Vagina (tissue), 2 donors: ENCODE measurements around the gene CCDC82. TPM values are rescaled to one million over a fixed set of nuclear protein-coding genes. Genes with fewer than 3 reads are reported as not detected.
"Not testable (repeated sequence)": the region's sequence is repeated elsewhere in the genome, so short reads cannot be mapped to it uniquely, and the experiment has no call there.

ENCODE experiments used
- DNase-seq, 2 donors: peaks; one replicate each; pipeline ENCODE4 v3.0.0-alpha.2; 2017; ENCODE audit errors: extremely low spot score in 2 of 2
- H3K27ac ChIP-seq: fragments of 200-600 bp; sonication (generic); one replicate; pipeline ENCODE4 v1.5.1; 2019
- H3K27me3 ChIP-seq: fragments of 200-600 bp; sonication (generic); one replicate; pipeline ENCODE4 v1.5.1; 2019
- H3K36me3 ChIP-seq, 2 donors: fragments of 200-600 bp; sonication (generic); one replicate each; pipeline ENCODE4 v1.5.1; 2017 to 2019
- H3K4me1 ChIP-seq: fragments of 200-600 bp; sonication (generic); one replicate; pipeline ENCODE4 v1.5.1; 2019
- H3K4me3 ChIP-seq, 2 donors: fragments of 200-600 bp; sonication (generic); 1 replicate in 1 of 2; 2 replicates in 1 of 2; pipeline ENCODE4 v1.5.1; 2016 to 2019
- H3K9me3 ChIP-seq: fragments of 200-600 bp; sonication (generic); one replicate; pipeline ENCODE4 v1.5.1; 2019
- POLR2A ChIP-seq, 2 donors: fragments of 450-650 bp; IDR thresholded peaks; one replicate each; pipeline ENCODE4 v1.6.1; 2017; ENCODE audit warnings: antibody characterized with exemption in 2 of 2, mild to moderate bottlenecking in 2 of 2, moderate library complexity in 2 of 2
- POLR2AphosphoS5 ChIP-seq, 2 donors: sonication (generic); formaldehyde crosslinking; IDR thresholded peaks; one replicate each; pipeline ENCODE4 v1.9.0; 2017; ENCODE audit warnings: antibody characterized with exemption in 2 of 2, mild to moderate bottlenecking in 2 of 2, low read depth in 1 of 2; ENCODE audit not compliant: insufficient read depth in 1 of 2
- intact Hi-C: fragments of 100-400 bp; cut with DNase I; formaldehyde crosslinking; loops from one replicate; pipeline ENCODE4 v1.15.1; 2023
- total RNA-seq: library from RNA; depleted of rRNA; stranded (reverse); fragments of >200 nt; gene quantifications from one replicate; pipeline ENCODE4 v1.2.3, GENCODE V29; 2016
- TF ChIP-seq, protein P1 (sequence below), 3 experiments: fragments of 450-650 bp in 2 of 3; fragments of 200-600 bp in 1 of 3; sonication (generic) in 1 of 3; IDR thresholded peaks; one replicate each; pipeline ENCODE4 v1.5.1; 2017 to 2019; ENCODE audit warnings: antibody characterized with exemption in 3 of 3, mild to moderate bottlenecking in 2 of 3, moderate library complexity in 2 of 3

CCDC82 gene
- total RNA-seq, 1 donor from 2014 or later, result 29.5 TPM

DNA sequence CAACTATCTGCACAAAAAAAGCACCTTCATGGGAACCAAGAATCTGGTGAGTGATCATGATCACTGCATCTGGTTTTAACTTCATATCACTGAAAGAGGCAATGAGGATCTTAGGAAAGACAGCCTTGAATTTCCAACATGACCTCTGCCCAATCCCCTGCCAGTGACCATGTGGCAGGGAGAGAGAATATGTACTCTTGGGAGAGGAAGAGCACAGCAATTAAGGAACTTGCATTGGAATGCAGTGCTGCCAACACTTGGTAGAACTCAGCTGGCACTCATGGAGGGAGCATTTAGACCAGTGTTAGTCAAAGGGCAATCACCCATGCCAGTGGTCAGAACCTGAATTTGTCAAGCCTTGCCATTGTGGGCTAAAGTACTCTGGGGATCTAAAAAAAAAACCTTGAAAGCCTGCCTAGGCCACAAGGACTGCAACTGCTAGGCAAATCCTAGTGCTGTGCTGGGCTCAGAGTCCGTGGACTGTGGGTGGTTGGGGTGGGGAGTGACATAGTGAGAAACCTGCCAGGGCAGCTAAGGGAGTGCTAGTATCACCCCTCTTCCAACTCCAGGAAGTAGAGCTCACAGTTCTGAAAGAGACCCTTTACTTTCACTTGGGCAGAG, 23.2 kb upstream of the CCDC82 start:
- no peak overlapping the region for H3K4me3 ChIP-seq
- no peaks in the 10 kb centered on the region for H3K4me1 ChIP-seq
- intact Hi-C loops, result no loop called here
- no peaks in the 10 kb centered on the region for H3K27me3 ChIP-seq
- H3K9me3 ChIP-seq, result no peaks in the 10 kb centered on the region
- no peak overlapping the region for H3K27ac ChIP-seq
- TF ChIP-seq POLR2AphosphoS5 (IDR thresholded peaks at IDR 0.05; ENCODE audit: insufficient read depth in 1 of 2, low read depth in 1 of 2) (no peak), POLR2A (IDR thresholded peaks at IDR 0.05) (no peak)
- TF ChIP-seq, protein P1, sequence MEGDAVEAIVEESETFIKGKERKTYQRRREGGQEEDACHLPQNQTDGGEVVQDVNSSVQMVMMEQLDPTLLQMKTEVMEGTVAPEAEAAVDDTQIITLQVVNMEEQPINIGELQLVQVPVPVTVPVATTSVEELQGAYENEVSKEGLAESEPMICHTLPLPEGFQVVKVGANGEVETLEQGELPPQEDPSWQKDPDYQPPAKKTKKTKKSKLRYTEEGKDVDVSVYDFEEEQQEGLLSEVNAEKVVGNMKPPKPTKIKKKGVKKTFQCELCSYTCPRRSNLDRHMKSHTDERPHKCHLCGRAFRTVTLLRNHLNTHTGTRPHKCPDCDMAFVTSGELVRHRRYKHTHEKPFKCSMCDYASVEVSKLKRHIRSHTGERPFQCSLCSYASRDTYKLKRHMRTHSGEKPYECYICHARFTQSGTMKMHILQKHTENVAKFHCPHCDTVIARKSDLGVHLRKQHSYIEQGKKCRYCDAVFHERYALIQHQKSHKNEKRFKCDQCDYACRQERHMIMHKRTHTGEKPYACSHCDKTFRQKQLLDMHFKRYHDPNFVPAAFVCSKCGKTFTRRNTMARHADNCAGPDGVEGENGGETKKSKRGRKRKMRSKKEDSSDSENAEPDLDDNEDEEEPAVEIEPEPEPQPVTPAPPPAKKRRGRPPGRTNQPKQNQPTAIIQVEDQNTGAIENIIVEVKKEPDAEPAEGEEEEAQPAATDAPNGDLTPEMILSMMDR (IDR thresholded peaks at IDR 0.05), result no peak
- no peaks in the 10 kb centered on the region for H3K36me3 ChIP-seq
- DNase-seq, result no peak

DNA sequence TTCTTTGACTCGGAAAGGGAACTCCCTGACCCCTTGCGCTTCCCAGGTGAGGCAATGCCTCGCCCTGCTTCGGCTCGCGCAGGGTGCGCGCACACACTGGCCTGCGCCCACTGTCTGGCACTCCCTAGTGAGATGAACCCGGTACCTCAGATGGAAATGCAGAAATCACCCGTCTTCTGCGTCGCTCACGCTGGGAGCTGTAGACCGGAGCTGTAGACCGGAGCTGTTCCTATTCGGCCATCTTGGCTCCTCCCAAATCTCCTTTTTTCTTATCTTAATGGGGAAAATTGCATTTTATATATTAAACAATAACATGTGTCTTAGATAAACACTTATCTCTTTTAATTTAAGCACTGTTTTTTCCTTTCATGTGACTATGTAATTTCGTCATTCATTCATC, 21.7 kb upstream of the CCDC82 start:
- H3K27ac ChIP-seq, H3K36me3 ChIP-seq, H3K27me3 ChIP-seq, H3K9me3 ChIP-seq, DNase-seq, H3K4me1 ChIP-seq, intact Hi-C loops: not testable (repeated sequence)
- H3K4me3 ChIP-seq, result peak overlapping the region in 1 of 2 donors; percentile 27

DNA sequence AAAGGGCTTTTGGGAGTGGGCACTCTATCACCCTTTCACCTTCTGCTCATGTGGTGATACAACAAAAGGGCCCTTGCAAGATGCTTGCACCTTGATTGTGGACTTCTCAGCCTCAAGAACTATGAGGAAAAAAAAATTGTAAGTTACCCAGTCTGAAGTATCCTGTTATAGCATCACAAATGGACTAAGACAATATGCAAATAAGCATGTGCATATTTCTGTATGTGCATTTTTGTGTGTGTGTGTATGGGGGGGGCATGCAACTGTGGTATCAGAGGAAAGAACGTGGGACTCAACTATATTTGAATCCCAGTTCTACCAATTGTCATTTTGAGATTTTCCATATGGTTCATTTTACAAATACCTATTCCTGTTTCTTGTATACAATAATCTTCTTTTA, 11.0 kb upstream of the CCDC82 start:
- intact Hi-C loops, result no loop called here

DNA sequence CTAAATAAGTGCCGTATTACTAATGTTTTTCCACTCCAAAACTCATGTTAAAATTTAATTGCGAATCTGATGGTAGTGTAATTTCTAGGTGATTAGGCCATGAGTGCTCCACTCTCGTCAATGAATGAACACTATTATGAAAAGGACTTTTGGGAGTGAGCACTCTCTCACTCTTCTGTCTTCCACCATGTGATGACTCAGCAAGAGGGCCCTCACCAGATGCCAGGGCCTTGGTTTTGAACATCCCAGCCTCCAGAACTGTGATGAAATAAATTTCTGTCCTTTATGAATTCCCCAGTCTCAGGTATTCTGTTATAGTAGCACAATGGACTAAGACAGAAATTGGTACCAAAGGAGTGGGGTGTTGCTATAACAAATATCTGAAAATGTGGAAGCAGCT, 8.2 kb upstream of the CCDC82 start:
- H3K27ac ChIP-seq, result no peak overlapping the region
- TF ChIP-seq, protein P1 (IDR thresholded peaks at IDR 0.05), result no peak
- no peak for TF ChIP-seq POLR2AphosphoS5 (IDR thresholded peaks at IDR 0.05; ENCODE audit: insufficient read depth in 1 of 2, low read depth in 1 of 2)
- no peak for TF ChIP-seq POLR2A (IDR thresholded peaks at IDR 0.05)
- no peaks in the 10 kb centered on the region for H3K4me1 ChIP-seq
- no peaks in the 10 kb centered on the region for H3K27me3 ChIP-seq
- no peak overlapping the region for H3K4me3 ChIP-seq
- DNase-seq, result no peak
- intact Hi-C loops, result loop anchor here (10.0 kb wide), 1 partner anchor 553 kb away; no protein-coding TSS in a partner anchor
- H3K36me3 ChIP-seq, result no peaks in the 10 kb centered on the region
- H3K9me3 ChIP-seq, result no peaks in the 10 kb centered on the region

More for the DNA sequence above, 11.0 kb upstream of the CCDC82 start:
- no peaks in the 10 kb centered on the region for H3K36me3 ChIP-seq
- no peak for DNase-seq
- H3K27me3 ChIP-seq, result no peaks in the 10 kb centered on the region
- H3K27ac ChIP-seq, result no peak overlapping the region
- no peaks in the 10 kb centered on the region for H3K9me3 ChIP-seq
- no peak for TF ChIP-seq POLR2A (IDR thresholded peaks at IDR 0.05)
- no peak for TF ChIP-seq POLR2AphosphoS5 (IDR thresholded peaks at IDR 0.05; ENCODE audit: insufficient read depth in 1 of 2, low read depth in 1 of 2)
- TF ChIP-seq, protein P1 (IDR thresholded peaks at IDR 0.05), result no peak
- no peaks in the 10 kb centered on the region for H3K4me1 ChIP-seq
- H3K4me3 ChIP-seq, result no peak overlapping the region

DNA sequence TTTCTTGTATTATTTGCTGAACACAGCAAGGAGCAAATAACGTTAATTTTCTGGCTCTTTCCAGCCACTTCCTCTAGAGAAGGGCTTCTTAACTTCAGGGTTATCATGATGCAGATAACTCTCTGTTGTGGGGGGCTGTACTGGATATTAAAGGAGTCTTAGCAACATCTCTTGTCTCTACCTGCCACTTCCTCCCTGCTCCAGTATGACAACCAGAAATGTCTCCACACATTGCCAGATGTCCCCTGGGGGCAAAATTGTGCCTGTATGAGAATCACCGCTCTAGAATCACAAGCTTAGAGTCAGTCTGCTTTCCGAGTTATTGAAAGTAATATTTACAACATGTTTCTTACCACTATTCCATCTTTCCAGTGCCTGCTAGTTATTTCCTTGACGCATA, 6.9 kb upstream of the CCDC82 start:
- TF ChIP-seq POLR2A (IDR thresholded peaks at IDR 0.05) (no peak), POLR2AphosphoS5 (IDR thresholded peaks at IDR 0.05; ENCODE audit: insufficient read depth in 1 of 2, low read depth in 1 of 2) (no peak)
- TF ChIP-seq, protein P1 (IDR thresholded peaks at IDR 0.05), result no peak
- Histone ChIP-seq H3K9me3 (no peaks in the 10 kb centered on the region), H3K36me3 (no peaks in the 10 kb centered on the region), H3K4me1 (no peaks in the 10 kb centered on the region), H3K27me3 (no peaks in the 10 kb centered on the region), H3K4me3 (no peak overlapping the region), H3K27ac (no peak overlapping the region)
- intact Hi-C loops, result loop anchor here (10.0 kb wide), 1 partner anchor 552 kb away; no protein-coding TSS in a partner anchor
- DNase-seq, result no peak
